Measurements from ENCODE around the gene LYPD1.

The LYPD1 gene

DNA sequence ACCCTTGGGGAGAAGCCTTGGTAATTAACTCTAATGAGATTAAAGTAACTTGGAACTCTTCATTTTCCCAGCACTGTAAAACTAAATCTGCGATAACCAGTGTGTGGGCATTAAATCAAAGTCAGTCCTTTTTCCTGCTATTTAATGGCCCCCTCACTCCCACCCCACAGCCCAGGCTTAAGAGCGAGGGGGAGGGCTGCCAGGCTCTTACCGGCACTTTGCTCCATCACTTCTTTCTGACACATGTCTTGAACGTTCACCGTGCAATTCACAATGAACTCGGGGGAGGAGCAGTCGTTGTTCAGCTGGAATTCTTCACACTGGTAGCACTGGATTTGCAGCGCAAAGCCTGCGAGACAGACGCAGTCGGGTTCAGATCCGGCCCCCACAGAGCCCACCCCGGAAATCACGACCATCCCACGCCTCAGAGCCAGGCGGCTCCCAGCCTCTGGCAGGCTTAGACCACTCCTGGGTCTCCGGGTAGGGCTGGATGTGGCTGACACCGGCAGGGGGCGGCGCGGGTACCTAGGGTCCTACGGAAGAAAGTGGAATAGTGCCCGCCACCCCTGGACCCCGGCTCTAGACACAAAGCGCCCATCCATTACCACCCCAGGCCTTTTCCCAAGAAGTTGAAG, 1.7 kb downstream of the LYPD1 start:
- DNase-seq (ENCODE audit: low spot score) = peak; percentile 54

DNA sequence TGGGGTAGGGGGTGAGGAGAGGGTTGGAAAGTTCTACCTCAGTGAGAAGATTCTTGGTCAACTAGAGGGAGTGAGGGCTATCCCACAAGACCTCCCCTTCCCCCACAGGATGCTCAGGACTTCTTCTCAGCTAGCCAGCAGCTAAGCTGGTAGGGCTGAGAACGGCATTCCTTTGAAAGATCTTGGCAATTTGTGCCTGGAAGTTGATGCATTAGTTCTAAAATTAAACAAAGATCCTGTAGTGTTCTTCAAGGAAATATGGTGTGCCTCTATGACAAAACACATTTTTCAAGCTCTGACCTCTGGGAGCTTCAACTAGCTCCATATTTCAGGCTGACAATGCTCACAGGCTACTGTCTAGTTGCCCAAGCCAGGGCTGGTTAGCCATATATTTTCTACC, 2.3 kb downstream of the LYPD1 start:
- no peak for DNase-seq (ENCODE audit: low spot score)

DNA sequence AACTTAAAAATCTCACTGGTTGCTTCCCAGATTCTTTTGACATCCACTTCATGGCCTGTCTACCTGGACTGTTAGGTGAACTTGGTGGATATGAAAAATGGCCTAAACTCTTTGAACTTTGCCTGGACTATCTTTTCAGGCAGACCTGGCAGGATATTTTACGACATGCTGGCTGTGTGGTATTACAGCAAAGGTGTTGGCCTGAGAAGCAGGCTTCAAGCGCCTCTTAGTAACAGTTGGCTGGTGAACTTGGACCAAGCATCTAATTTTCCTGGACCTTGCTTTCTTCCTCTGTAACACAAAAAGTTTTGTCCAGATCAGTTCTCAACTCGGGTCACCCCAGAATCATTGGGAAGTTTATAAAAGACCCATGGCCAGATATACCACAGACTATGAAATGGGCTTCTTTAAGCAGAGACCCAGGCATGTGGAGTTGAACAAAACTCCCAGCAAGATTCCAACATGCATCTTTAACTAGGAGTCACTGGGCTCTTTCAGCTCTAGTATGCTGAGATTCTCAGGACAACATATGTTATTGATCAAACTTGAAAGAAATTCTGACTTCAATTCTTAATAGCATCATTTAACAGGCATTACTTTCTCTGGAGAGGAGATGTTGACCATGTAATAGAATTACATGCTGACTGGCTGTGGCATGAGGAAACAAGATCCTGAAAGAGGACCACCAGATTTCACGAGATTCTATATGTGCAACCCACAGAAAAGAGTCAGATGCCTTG, 4.4 kb downstream of the LYPD1 start:
- DNase-seq (ENCODE audit: low spot score) = no peak

DNA sequence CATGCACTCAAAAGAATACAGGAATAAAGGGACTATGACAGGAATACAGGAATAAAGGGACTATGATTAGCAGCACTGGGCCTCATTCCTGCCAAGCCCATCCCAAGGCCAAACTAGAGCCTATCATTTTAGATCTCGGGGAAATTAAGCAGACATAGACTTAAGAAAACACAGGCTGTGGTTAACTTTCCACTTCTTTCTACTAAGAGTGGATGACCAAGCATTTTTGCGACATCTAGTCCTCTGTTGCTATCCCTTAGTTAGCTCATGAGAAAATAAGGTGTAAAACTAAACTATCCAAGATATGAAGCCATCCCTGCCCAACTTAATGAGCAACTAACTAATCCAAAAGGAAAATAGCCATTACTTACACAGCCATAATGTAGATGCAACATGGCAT, 5.9 kb downstream of the LYPD1 start:
- no peak for DNase-seq (ENCODE audit: low spot score)

DNA sequence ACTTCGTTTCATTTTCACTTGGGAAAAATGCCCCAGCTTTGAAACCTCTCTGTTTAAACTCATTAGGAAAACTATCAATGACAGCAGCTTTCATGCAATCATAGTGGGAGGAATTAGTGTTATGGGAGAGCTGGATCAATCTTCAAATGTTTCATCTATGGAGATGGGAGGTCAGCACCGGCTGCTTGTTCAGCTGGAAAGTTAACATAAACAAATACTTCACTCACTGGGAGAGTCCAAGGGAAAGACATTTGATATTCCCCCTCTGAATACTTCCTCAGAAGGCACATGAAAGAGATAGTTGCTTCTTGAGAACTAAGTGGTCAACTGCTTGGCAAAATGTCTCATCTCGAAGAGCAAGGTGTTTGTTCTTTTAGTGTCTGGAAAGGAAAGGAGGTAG, 7.3 kb downstream of the LYPD1 start:
- DNase-seq (ENCODE audit: low spot score) = no peak

DNA sequence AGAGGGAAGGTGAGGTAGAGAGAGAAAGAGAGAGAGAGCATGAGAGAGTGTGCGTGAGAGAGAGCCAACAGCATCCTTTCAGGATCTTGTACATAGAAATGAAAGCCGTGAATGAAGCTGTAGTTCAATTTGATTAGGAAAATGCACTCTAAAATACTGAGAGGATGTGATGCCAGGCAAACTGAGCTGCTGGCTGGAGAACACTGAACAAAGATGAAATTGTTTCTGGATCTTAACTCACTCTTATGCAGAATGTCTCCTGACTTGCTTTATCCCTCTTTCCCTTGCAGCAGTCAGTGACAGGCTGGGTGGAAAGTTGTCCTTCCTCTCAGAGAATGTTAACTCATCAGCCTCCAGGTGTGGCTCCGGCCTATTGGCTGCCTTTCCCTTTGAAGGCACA, 10.7 kb downstream of the LYPD1 start:
- DNase-seq (ENCODE audit: low spot score) = no peak

DNA sequence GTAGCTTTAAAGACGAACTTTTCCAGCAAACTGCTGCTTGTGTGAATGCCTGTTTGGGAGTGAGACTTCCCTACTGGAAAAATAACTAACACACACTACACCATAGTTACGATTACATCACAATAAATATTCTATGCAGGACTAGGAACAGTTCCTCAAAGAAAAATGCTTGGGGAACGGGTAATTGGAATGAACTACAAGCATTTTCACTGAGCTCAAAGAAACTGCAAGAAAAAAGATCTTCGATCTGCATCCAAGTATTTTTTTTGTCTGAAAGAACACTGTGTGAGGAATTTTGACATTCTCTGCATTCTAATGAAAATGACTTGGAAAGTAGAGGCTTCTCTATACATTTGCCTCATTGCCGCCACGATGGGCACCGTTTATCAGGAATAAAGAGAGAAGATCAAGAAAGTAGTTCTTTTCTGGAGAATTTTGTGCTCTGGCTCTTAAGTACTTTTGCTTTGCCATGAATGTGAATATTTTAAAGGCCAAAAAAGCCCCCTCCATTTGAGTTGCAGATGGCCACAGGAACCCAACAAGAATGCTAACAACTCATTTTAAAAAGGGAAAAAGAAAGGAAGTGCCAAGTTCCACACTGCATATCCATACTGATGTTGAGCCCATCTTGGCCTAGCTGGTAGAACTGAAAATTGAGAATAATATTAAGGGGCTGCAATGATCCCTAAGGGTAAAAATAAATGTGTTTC, 13.6 kb downstream of the LYPD1 start:
- no peak for DNase-seq (ENCODE audit: low spot score)

DNA sequence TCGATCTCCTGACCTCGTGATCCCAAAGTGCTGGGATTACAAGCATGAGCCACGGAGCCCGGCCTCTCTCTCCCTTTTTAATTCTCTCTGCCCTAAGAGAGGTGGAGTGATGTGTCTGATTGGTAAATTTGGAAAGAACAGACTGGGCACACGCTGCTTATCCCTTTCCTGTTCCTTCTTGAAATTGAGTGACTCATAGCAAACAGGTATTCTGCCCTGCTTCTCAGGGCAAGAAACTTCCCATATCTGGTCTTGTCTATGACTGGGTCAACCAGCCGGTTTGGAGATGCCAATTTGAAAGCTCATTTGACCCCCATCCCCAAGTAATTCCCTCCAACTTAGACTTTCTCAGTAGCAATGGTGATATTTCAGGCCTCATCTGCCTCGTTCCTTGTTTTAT, 15.0 kb downstream of the LYPD1 start:
- DNase-seq (ENCODE audit: low spot score) = no peak

DNA sequence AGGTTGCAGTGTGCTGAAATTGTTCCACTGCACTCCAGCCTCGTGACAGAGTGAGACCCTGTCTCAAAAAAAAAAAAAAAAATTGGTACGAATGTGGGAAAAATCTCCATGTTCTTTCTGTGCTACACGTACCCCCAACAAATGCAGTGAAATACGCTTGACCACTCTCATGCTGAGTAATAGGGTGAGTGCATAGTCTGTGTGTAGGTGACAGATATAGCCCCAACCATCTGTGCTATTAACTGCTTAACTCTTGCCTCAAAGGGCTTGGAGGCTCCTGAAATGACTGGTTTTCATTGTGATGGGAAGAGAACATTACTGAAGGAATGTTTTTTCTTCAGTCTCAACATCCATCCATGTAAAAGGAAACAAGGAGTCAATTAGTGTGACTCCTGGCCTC, 15.7 kb downstream of the LYPD1 start:
- no peak for DNase-seq (ENCODE audit: low spot score)

DNA sequence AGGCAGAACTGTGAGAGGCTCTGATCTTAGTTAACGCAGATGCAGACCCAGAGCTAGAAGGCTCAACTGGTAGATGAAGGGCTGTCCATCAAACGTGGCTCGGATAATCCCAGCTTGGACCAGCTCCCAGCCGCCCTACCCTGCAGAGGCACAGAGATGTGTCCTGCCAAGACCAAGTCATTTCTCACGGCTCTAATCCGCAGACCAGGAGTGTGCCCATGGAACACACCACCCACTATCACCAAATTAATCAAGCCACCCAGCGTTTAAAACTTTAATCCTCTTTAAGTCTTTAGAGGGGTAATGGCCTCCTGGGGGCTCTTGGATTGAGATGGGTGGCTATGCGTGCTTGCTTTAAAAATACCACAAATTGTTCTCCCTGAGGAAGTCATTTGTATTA, 17.5 kb downstream of the LYPD1 start:
- DNase-seq (ENCODE audit: low spot score) = no peak

DNA sequence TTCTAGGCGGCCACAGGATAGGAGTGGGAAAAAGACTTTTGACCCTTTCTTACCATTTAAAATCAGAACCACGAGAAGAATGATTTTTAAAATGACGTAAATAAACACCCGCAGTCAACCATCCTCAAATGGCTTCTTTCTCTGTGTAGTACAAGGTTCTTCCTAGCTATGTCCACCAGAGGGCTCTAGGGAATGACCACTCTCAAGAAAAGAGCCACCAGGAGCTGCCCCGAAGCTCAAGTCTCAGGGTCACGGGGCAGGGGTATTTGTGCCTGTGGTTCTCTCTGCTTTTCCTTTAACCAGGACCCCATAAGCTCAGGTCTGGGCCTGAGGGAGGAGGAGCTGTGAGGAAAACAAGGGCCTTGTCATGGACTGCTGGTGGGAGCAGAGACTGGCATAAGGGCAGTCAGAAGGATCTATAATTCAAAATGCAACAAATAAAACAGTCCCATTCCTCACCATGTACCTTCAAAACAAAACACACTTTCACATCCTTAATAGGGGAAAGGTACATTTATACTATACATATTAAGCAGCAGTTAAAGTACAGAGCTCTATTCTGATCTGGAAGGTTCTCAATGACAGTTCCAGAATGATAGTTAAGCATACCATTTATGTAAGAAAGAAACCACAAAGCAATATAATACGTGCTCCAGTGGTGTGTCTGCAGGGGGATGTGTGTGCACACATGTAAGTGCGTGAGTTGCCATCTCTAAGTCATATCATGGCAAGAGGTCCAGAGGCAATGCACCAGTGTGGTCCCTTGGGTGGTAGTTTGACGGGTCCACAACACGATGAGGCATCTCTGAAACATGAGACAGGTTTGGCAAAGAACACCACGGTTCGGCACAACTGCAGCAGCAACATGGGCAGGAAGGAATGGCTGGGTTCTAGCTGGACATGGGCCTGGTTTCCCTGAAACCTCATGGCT, 18.6 kb downstream of the LYPD1 start:
- peak; percentile 81 for DNase-seq (ENCODE audit: low spot score)

DNA sequence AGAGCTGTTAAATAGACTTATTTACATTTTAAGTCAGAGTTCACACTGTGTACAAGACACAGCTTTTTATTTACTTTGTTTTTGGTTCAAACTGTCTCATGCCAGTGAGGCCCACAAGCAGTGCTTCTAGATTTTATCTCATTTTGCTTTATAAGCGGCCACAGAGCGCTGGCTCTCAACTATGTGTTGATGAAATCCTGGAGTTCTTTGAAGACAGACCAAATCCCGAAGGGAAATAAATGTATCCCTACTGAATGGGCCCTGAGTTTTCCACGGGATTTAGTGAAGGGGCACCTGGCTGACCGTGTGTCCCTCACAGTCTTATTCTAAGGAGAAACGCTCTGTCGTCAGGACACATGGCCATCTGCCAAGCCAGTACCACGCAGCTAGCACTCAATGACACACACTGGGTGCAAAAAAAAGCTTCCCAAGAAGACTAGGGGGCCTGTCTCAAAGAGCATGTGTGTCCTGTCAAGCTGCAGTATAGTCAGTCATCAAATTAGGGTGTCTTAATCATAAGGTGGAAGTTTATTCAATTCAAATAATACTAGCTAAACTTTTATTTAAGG, 23.4 kb downstream of the LYPD1 start:
- DNase-seq (ENCODE audit: low spot score) = no peak

DNA sequence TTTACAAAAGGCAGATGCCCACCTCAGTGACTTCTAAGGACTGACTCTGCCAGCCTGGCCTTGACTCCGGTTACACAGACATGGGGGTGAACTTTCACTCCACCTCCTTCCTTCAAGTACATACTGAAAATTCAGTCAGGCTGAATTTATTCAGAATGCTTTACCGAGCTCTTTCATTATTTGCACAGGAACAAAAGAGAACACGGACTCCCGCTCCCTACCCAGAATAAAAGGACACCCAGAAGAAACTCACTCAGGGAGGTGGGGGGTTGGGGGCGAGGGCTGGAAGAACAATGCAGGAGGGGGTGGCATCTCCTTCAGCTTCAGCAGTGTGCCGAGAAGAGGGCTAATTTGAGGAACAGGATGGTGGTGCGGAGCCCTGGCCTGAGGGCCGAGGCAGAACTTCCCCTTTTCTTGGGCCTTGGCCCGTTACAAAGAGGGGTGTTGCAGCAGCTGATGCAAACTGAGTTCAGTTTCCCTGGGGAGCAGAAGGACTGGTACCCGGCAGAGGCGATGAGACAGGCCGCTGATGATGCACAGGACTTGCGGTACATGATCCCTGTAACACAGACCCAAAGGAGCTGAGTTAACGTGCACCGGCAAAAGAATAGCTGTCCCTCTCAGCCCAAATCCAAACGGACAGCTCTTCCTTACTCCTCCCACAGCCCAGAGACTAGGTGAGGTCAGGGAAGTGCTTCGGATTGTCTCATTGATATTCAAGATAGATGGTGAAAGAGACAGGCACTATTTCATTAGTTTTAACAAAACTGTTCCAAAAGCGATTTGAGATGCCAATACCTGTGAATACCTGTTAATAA, 24.1 kb downstream of the LYPD1 start:
- DNase-seq (ENCODE audit: low spot score) = no peak

DNA sequence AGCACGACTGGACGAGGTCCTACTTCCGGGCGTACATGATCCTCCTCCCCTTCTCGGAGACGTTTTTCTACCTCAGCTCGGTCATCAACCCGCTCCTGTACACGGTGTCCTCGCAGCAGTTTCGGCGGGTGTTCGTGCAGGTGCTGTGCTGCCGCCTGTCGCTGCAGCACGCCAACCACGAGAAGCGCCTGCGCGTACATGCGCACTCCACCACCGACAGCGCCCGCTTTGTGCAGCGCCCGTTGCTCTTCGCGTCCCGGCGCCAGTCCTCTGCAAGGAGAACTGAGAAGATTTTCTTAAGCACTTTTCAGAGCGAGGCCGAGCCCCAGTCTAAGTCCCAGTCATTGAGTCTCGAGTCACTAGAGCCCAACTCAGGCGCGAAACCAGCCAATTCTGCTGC, 24.8 kb downstream of the LYPD1 start:
- no peak for DNase-seq (ENCODE audit: low spot score)

DNA sequence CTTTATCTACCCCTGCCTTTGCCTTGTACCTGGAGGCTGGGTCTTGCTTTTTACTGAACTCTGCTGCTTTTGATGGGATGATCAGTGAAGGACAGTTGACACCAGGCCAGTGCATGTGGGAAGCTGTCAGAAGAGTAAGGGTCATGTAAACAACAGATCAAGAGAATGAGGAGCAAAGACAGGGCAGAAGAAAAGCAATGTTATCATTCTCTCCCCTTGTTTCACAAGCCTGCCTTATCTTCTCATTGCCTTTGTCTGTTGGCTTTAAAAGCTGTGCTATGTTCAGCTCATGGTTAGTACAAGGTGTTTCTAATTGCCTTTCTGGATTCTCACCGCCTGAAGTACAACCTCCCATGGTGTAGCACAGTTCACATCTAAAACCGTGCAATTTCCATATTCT, 27.6 kb downstream of the LYPD1 start:
- peak; percentile 11 for DNase-seq (ENCODE audit: low spot score)

DNA sequence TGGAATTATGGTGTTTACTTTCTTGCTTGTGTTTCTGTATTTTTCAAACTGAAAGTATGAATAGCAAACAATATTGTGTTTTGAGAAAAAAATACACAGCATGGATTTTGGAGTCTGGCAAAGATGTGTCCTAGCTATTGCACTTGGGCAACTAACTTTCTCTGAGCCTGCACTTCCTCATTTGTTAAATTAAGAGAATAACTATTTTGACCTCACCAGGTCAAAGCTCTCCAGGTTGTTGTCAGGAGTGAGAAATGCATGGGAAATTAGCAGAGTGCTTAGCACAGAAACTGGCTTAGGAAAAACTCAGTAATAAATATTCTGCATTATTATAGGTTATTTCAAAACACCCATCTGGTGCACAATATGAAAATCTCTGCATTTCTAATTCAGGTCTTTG, 28.2 kb downstream of the LYPD1 start:
- no peak for DNase-seq (ENCODE audit: low spot score)

DNA sequence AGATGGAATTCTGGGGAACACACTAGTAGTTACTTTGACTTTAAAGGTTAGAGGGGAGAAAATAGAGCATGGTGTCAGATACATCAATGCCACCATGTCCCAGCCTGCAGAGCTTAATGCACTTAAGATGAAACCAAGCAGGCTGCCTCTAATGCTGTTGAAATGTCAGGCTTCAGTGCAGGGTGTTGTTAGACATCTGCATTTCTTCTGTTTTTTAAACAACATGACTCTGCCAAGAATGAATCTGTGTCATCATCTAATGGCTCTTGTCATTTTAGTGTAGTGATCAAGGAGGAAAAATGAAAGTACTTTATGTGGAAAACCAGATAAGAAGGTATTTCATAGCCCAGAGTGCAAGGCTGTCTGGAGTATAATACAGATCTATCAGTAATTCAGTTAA, 29.9 kb downstream of the LYPD1 start:
- DNase-seq (ENCODE audit: low spot score) = no peak

DNA sequence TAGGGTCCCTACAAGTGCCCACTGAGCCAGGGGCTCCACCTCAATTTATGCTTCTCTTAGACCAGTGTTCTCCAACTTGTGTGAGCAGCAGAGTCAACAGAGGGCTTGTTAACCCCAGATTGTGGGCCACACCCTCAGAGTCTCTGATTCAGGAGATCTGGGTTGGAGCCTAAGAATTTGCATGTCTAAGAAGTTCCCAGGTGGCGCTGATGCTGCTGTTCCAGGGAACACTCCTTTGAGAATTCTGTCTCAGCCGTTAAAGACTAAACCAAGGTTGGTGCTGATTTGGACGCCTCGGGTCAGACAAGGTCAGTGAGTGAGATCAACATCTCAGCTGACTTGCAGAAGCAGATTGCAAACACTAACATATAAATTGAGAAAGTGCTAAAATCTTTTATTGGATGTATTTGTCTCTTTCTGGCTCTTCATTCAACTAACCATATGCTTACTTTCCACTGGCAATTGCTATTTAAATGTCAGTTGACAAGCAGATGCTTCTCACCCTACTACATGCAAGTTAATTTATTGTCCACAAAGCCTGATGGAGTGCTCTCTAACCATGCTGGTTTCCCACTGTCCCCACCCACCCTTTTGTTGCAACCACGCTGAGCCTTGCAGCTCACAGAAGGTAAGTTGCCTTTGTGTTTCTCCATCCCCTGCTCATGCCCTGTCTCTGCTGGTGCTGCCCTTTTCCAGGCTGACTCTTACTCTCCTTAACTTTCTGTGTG, 31.5 kb downstream of the LYPD1 start:
- DNase-seq (ENCODE audit: low spot score) = no peak

DNA sequence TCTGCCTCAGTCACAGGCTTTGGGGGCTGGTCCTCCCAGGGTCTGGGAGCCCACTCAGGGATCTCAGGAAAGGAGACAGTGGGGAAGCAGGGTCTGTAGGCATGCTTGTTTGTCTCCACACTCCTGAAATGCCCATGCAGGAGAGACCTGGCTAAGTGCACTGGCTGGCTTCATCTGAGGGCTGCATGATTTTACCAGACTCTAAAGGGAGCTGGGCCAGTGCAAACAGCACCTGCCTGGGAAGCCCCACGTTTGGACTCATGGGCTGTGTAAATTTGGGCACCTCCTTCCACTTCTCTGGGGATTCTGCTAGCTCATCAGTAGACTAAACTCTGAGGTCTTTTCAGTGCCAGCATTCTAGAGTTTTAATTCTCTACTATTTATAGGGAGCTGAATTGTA, 33.7 kb downstream of the LYPD1 start:
- no peak for DNase-seq (ENCODE audit: low spot score)

DNA sequence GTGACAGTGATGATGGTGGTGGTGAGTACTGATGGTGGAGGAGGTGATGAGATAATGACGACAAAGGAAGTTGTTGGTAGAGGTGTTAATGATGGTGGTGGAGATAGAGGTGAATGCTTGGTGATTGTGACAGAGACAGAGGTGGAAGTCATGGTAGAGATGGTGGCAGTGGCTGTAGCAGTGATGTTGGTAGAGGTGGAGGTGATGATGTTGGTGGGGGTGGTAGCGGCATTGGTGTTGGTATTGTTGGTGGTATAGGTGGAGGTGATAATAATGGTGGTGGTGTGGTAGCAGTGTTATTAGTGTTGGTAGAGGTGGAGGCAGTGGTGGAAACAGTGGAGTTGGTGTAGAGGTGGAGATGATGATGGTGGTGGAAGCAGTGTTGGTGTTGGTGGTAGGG, 36.4 kb downstream of the LYPD1 start:
- no peak for DNase-seq (ENCODE audit: low spot score)

Measured in HuH-7 (cell line).